GM12878 (cell line): Measurements from ENCODE around the gene PLCG2. TPM values are rescaled to one million over a fixed set of nuclear protein-coding genes. Genes with fewer than 3 reads are reported as not detected.

Source experiments
- ATAC-seq: fragments of 200-7000 bp; cut with Tn5 transposase; 3 replicates; pipeline ENCODE4 v1.9.1; 2020; ENCODE audit warnings: mild to moderate bottlenecking, moderate library complexity
- BruUV-seq: library from RNA; stranded (reverse); fragments of 400-500 nt; replicated peaks from 2 replicates; lab custom pipeline; 2021; lab: Mats Ljungman, UMichigan
- CTCF ChIA-PET: fragments of 300-600 bp; sonication (Branson Sonifier 250); formaldehyde crosslinking; extraction: SDS; loops from one replicate; lab custom pipeline; 2021; ENCODE audit warnings: inconsistent platforms; lab: Yijun Ruan, JAX
- POLR2A ChIA-PET: fragments of 350-600 bp; formaldehyde crosslinking; extraction: SDS; loops from one replicate; lab custom pipeline; 2021; ENCODE audit warnings: inconsistent platforms; lab: Charles Lee
- RAD21 ChIA-PET: fragments of 300-600 bp; sonication (Branson Sonifier 250); formaldehyde crosslinking; loops from one replicate; lab custom pipeline; 2023; ENCODE audit warnings: antibody characterized with exemption; ENCODE audit not compliant: unreplicated experiment; lab: Charles Lee
- SMC1A ChIA-PET: fragments of 300-600 bp; sonication (Branson Sonifier 250); formaldehyde crosslinking; loops from one replicate; lab custom pipeline; 2023; ENCODE audit not compliant: unreplicated experiment, uncharacterized antibody; lab: Charles Lee
- DNase-seq: peaks from one replicate; pipeline ENCODE4 v3.0.0-alpha.2; 2011; ENCODE audit warnings: low read depth, low spot score
- FAIRE-seq: peaks from 3 replicates; lab custom pipeline; 2011; peaks lifted over from hg19 to GRCh38; lab: Jason Lieb, UNC
- H2AFZ ChIP-seq: 2 replicates; pipeline ENCODE4 v1.6.0; 2011; ENCODE audit warnings: low read depth, low read length, control low read depth; ENCODE audit not compliant: control insufficient read depth
- H3K27ac ChIP-seq: 2 replicates; pipeline ENCODE4 v1.5.1; 2011; ENCODE audit warnings: control low read depth; ENCODE audit not compliant: control insufficient read depth, insufficient read depth
- H3K27me3 ChIP-seq, 2 experiments: replicated peaks in 1 of 2; 2 replicates each; pipeline versions ENCODE4 v1.6.0 to v1.6.1; 2011; ENCODE audit warnings: low read length in 1 of 2; ENCODE audit not compliant: control insufficient read depth in 2 of 2, insufficient read depth in 2 of 2
- H3K36me3 ChIP-seq, 2 experiments: 2 replicates each; pipeline ENCODE4 v1.5.1; 2011; ENCODE audit warnings: low read length in 1 of 2; ENCODE audit not compliant: control insufficient read depth in 2 of 2, insufficient read depth in 2 of 2
- H3K4me1 ChIP-seq: 2 replicates; pipeline ENCODE4 v1.6.1; 2011; ENCODE audit warnings: mild to moderate bottlenecking, low read length, moderate library complexity, mixed read lengths; ENCODE audit not compliant: control insufficient read depth, insufficient read depth
- H3K4me2 ChIP-seq: 2 replicates; pipeline ENCODE4 v1.6.0; 2011; ENCODE audit warnings: control low read depth; ENCODE audit not compliant: control insufficient read depth, insufficient read depth
- H3K4me3 ChIP-seq: fragments of 200-600 bp; sonication (generic); 2 replicates; pipeline ENCODE4 v1.5.1; 2016
- H3K79me2 ChIP-seq: 2 replicates; pipeline ENCODE4 v1.6.0; 2011; ENCODE audit warnings: low read length; ENCODE audit not compliant: control insufficient read depth, insufficient read depth
- H3K9ac ChIP-seq: 2 replicates; pipeline ENCODE4 v1.8.0; 2011; ENCODE audit warnings: low read length, control low read depth, mixed read lengths; ENCODE audit not compliant: control insufficient read depth, insufficient read depth
- H3K9me3 ChIP-seq: replicated peaks from 3 replicates; pipeline ENCODE4 v1.5.1; 2011; ENCODE audit warnings: mild to moderate bottlenecking, low read length; ENCODE audit not compliant: control insufficient read depth, insufficient read depth
- H4K20me1 ChIP-seq: 2 replicates; pipeline ENCODE4 v1.6.0; 2011; ENCODE audit not compliant: control insufficient read depth, insufficient read depth
- ASH2L ChIP-seq: fragments of 300-600, 200-600 bp; sonication (generic); IDR thresholded peaks from 2 replicates; pipeline ENCODE4 v1.6.1; 2017; ENCODE audit warnings: low read depth, mild to moderate bottlenecking, borderline replicate concordance
- CBX3 ChIP-seq: fragments of 200-600 bp; sonication (generic); IDR thresholded peaks from 2 replicates; pipeline ENCODE4 v1.6.1; 2016; ENCODE audit warnings: low read depth, borderline replicate concordance
- CEBPB ChIP-seq, 2 experiments: fragments of 150-350 bp in 1 of 2; IDR thresholded peaks; 2 replicates each; pipeline ENCODE4 v1.6.1; 2012 to 2014; ENCODE audit warnings: low read depth in 2 of 2, low read length in 2 of 2, borderline replicate concordance in 1 of 2, inconsistent platforms in 1 of 2
- HDAC2 ChIP-seq: fragments of 200-600 bp; sonication (generic); IDR thresholded peaks from 2 replicates; pipeline ENCODE4 v1.6.1; 2017
- KLF5 ChIP-seq: fragments of 450-650 bp; IDR thresholded peaks from 2 replicates; pipeline ENCODE4 v1.6.1; 2014; ENCODE audit warnings: mild to moderate bottlenecking; ENCODE audit not compliant: partially characterized antibody
- LARP7 ChIP-seq: fragments of 450-650 bp; IDR thresholded peaks from 2 replicates; pipeline ENCODE4 v1.6.1; 2017; ENCODE audit warnings: mild to moderate bottlenecking
- NFYB ChIP-seq: IDR thresholded peaks from 2 replicates; pipeline ENCODE4 v1.6.1; 2011; ENCODE audit warnings: low read depth, mild to moderate bottlenecking, low read length, improper control_type of control experiment, moderate library complexity; ENCODE audit not compliant: insufficient read depth
- NR2F1 ChIP-seq: fragments of 450-650 bp; conservative IDR thresholded peaks from 2 replicates; pipeline ENCODE4 v1.6.1; 2017; ENCODE audit warnings: mild to moderate bottlenecking
- RBBP5 ChIP-seq: fragments of 200-600 bp; sonication (generic); conservative IDR thresholded peaks from 2 replicates; pipeline ENCODE4 v1.6.1; 2016
- RELA ChIP-seq: fragments of 450-650 bp; IDR thresholded peaks from 2 replicates; pipeline ENCODE4 v1.8.0; 2014; ENCODE audit warnings: borderline replicate concordance; ENCODE audit not compliant: partially characterized antibody
- WGBS: methylation state at CpG from one replicate; pipeline ENCODE4 v1.1.6; 2016; ENCODE audit warnings: low lambda C conversion rate; ENCODE audit not compliant: insufficient replicate concordance, insufficient coverage; ENCODE audit errors: missing lambda C conversion rate; 5-methylcytosine and 5-hydroxymethylcytosine counted together
- in situ Hi-C: fragments of 300-500 bp; cut with MboI; formaldehyde crosslinking; loops from 9 replicates; pipeline ENCODE4 v1.14.3; 2018; ENCODE audit warnings: mixed read lengths
- intact Hi-C: fragments of 100-400 bp; cut with micrococcal nuclease; formaldehyde crosslinking; loops from one replicate; pipeline ENCODE4 v1.14.2; 2022; ENCODE audit not compliant: unreplicated experiment
- polyA plus RNA-seq, 11 experiments: library from polyadenylated mRNA; depleted of rRNA in 4 of 11; unstranded in 6 of 11; stranded (reverse) in 5 of 11; fragments of >200 nt; fragmentation: Nextera tagmentation in 4 of 11; fragmentation: Illumina TruSeq in 1 of 11; extraction: Ambion mirVana in 4 of 11; extraction: Trizol in 1 of 11; gene quantifications; 1 replicate in 1 of 11; 2 replicates in 10 of 11; pipeline versions ENCODE4 v1.2.1 to v1.2.3, GENCODE V29; 2011 to 2016; ENCODE audit warnings: inconsistent platforms in 2 of 11, missing spikeins in 2 of 11, low read depth in 1 of 11
- total RNA-seq, 4 experiments: library from RNA; depleted of rRNA in 3 of 4; stranded (reverse); fragments of >200 nt in 3 of 4; fragmentation: Illumina TruSeq in 1 of 4; extraction: Trizol in 1 of 4; gene quantifications; 2 replicates each; pipeline versions ENCODE4 v1.2.1 to v1.2.3, GENCODE V29; 2013 to 2021
- TF ChIP-seq, protein P1 (sequence below): IDR thresholded peaks from 2 replicates; pipeline ENCODE4 v1.6.1; 2012; ENCODE audit warnings: low read depth, low read length, improper control_type of control experiment
- TF ChIP-seq, protein P2 (sequence below): fragments of 450-650 bp; IDR thresholded peaks from 2 replicates; pipeline ENCODE4 v1.6.1; 2017; ENCODE audit warnings: mild to moderate bottlenecking, moderate library complexity
- TF ChIP-seq, protein P3 (sequence below): fragments of 450-650 bp; IDR thresholded peaks from 2 replicates; pipeline ENCODE4 v1.6.1; 2018; ENCODE audit warnings: mild to moderate bottlenecking, low read depth, moderate library complexity; ENCODE audit not compliant: partially characterized antibody
- TF ChIP-seq, protein P4 (sequence below): fragments of 450-650 bp; IDR thresholded peaks from 2 replicates; pipeline ENCODE4 v1.6.1; 2016; ENCODE audit warnings: mild to moderate bottlenecking

The PLCG2 gene
- total and polyA plus RNA-seq, 10 of the 15 experiments (the other 5 are each of a cell fraction or from before 2014, with no cell fraction given), result 47.6 to 256 (median 149) TPM

DNA sequence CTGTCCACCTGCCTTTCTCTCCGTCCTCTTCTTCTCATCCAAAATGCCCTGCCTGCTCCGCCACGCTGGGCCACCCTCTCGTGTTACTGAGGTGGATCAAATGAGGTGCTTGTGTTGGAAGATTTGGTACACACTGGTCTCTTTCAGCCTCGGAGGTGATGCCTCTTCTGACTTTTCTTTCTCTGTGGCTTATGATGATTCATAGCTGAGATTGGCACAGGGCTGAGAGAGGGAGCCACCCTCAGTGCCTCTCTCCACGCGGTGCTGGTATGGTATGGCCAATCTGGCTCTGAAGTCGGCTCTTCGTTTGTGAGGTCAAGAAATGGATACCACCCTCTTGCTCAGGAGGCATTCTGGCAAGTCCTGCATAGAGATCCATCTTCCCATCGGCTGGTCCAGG, 82.4 kb downstream of the PLCG2 start:
- Histone ChIP-seq H4K20me1 (no peaks in the 10 kb centered on the region; the same call in 1 of the 2 replicates), H3K4me1 (peaks cover 51% of the 10 kb centered on the region), H2AFZ (no peak overlapping the region), H3K4me2 (no peak overlapping the region), H3K9me3 (no peaks in the 10 kb centered on the region), H3K9ac (no peak overlapping the region), H3K27me3 (no peaks in the 10 kb centered on the region), H3K4me3 (no peak overlapping the region), H3K79me2 (peaks cover 9% of the 10 kb centered on the region), H3K36me3 (peaks cover 42 to 49% of the 10 kb centered on the region in 2 experiments), H3K27ac (no peak overlapping the region)
- no TSS peak for BruUV-seq
- ChIA-PET RAD21 (interaction anchor here (1.3 to 2.0 kb wide), 2 partner anchors 12 to 63 kb away, joined by 3 to 5 read pairs; no protein-coding TSS in a partner anchor), CTCF (interaction anchor here (0.9 to 1.9 kb wide), 8 partner anchors 11 to 129 kb away, joined by 3 to 13 read pairs (median 3); no protein-coding TSS in a partner anchor), POLR2A (interaction anchor here (0.9 to 1.3 kb wide), 2 partner anchors 16 to 21 kb away, joined by 3 read pairs; no protein-coding TSS in a partner anchor), SMC1A (interaction anchor here (0.8 to 6.2 kb wide), 9 partner anchors 9 to 109 kb away, joined by 3 to 44 read pairs (median 3); no protein-coding TSS in a partner anchor)
- 72% methylated on average over 10 of the region's 10 CpGs for WGBS
- FAIRE-seq (no peak), ATAC-seq (no peak), DNase-seq (no peak)
- in situ Hi-C loops (no loop called here), intact Hi-C loops (no loop called here)
- no peak for TF ChIP-seq NFYB
- no peak for TF ChIP-seq HDAC2
- no peak for TF ChIP-seq KLF5
- TF ChIP-seq CEBPB (IDR thresholded peaks at IDR 0.05; ENCODE audit: borderline replicate concordance in 1 of 2, low read depth in 2 of 2, low read length in 2 of 2), result no peak
- TF ChIP-seq ASH2L, result no peak
- TF ChIP-seq, protein P1, sequence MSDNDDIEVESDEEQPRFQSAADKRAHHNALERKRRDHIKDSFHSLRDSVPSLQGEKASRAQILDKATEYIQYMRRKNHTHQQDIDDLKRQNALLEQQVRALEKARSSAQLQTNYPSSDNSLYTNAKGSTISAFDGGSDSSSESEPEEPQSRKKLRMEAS, result no peak
- TF ChIP-seq, protein P2, sequence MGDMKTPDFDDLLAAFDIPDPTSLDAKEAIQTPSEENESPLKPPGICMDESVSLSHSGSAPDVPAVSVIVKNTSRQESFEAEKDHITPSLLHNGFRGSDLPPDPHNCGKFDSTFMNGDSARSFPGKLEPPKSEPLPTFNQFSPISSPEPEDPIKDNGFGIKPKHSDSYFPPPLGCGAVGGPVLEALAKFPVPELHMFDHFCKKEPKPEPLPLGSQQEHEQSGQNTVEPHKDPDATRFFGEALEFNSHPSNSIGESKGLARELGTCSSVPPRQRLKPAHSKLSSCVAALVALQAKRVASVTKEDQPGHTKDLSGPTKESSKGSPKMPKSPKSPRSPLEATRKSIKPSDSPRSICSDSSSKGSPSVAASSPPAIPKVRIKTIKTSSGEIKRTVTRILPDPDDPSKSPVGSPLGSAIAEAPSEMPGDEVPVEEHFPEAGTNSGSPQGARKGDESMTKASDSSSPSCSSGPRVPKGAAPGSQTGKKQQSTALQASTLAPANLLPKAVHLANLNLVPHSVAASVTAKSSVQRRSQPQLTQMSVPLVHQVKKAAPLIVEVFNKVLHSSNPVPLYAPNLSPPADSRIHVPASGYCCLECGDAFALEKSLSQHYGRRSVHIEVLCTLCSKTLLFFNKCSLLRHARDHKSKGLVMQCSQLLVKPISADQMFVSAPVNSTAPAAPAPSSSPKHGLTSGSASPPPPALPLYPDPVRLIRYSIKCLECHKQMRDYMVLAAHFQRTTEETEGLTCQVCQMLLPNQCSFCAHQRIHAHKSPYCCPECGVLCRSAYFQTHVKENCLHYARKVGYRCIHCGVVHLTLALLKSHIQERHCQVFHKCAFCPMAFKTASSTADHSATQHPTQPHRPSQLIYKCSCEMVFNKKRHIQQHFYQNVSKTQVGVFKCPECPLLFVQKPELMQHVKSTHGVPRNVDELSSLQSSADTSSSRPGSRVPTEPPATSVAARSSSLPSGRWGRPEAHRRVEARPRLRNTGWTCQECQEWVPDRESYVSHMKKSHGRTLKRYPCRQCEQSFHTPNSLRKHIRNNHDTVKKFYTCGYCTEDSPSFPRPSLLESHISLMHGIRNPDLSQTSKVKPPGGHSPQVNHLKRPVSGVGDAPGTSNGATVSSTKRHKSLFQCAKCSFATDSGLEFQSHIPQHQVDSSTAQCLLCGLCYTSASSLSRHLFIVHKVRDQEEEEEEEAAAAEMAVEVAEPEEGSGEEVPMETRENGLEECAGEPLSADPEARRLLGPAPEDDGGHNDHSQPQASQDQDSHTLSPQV, result no peak
- no peak for TF ChIP-seq RBBP5
- TF ChIP-seq CBX3, result no peak
- TF ChIP-seq, protein P3, sequence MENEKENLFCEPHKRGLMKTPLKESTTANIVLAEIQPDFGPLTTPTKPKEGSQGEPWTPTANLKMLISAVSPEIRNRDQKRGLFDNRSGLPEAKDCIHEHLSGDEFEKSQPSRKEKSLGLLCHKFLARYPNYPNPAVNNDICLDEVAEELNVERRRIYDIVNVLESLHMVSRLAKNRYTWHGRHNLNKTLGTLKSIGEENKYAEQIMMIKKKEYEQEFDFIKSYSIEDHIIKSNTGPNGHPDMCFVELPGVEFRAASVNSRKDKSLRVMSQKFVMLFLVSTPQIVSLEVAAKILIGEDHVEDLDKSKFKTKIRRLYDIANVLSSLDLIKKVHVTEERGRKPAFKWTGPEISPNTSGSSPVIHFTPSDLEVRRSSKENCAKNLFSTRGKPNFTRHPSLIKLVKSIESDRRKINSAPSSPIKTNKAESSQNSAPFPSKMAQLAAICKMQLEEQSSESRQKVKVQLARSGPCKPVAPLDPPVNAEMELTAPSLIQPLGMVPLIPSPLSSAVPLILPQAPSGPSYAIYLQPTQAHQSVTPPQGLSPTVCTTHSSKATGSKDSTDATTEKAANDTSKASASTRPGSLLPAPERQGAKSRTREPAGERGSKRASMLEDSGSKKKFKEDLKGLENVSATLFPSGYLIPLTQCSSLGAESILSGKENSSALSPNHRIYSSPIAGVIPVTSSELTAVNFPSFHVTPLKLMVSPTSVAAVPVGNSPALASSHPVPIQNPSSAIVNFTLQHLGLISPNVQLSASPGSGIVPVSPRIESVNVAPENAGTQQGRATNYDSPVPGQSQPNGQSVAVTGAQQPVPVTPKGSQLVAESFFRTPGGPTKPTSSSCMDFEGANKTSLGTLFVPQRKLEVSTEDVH, result no peak
- no peak for TF ChIP-seq LARP7
- TF ChIP-seq RELA, result no peak
- TF ChIP-seq NR2F1, result no peak
- TF ChIP-seq, protein P4, sequence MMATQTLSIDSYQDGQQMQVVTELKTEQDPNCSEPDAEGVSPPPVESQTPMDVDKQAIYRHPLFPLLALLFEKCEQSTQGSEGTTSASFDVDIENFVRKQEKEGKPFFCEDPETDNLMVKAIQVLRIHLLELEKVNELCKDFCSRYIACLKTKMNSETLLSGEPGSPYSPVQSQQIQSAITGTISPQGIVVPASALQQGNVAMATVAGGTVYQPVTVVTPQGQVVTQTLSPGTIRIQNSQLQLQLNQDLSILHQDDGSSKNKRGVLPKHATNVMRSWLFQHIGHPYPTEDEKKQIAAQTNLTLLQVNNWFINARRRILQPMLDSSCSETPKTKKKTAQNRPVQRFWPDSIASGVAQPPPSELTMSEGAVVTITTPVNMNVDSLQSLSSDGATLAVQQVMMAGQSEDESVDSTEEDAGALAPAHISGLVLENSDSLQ, result no peak
